Stimulated activated CD8-positive, alpha-beta memory T cell treated with anti-CD3 and anti-CD28 coated beads, Interleukin-12 subunit alpha, Interleukin-12 subunit beta, amount 100 ng/mL, for 1 hour (primary cell): ENCODE results near the gene MTX3.

Experiments used
- DNase-seq: peaks from one replicate; pipeline ENCODE4 v3.0.0-alpha.2; 2020; ENCODE audit warnings: low read depth

MTX3 gene

GRCh38 chr5:79990598-79991507 lies at the start of gene MTX3:
Gene MTX3, minus strand, starts transcription at chr5:79991262. Its CDS starts 24 bp downstream, at chr5:79991238.
- peak; percentile 86 for DNase-seq

- no peak for DNase-seq
Measured at GRCh38 chr5:80039650-80040049, 48.6 kb upstream of the MTX3 start.

DNA sequence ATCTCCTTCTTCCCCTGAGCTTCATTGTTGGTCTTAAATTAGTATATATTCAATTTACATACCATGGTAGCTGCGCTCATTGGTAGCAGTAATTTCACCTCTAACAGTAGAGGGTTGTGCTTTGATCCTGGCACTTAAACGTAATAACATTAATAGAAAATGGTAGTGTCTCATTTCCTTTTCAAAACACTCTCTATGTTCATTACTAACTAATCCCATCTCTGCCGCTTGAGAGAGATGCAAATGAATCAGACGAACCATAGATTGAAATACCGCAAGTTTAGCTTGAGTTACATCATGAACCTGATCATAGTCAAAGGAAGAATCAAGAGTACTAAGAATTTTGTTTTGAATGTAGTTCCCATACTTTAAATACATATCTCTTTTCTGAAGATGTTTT lies 46.3 kb upstream of the MTX3 start:
- DNase-seq, result no peak

DNA sequence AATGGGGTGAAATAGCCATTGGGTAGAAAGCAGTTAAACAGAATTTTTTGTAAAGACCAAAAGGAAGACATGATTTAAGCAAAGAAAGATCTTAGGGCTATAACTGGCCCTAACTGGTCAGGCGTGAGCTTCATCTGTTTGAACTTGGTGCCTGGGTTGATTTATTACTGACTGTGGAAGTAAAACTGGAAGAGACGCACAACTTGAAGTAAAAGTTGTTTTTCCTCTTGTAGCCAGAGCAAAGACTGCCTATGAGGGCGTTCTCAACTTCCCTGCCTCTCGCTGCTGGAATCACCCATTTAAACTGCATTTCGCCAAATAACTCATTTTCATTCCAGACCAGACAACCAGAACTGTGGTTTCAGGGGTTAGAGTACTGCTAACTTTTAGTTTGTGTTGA lies 45.6 kb upstream of the MTX3 start:
- DNase-seq, result no peak

DNA sequence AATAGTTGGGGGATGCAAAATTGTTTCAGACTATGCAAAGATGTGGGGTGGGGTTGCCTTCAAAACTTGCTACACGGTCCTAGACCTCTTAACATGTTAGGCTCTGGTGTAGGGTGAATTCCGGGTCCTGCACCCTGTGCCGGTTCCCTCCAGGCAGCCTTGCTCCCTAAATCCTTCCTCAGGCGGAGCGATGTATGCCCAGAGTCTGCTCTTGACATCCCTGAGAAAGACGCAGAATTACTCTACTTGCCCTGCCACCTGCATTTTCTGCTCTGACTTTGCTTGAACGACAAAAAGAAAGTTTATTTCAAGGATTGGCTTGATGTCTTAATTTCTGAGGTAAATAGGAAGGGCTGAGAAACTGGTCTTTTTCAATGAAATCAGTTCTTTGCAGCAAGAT lies 44.8 kb upstream of the MTX3 start:
- no peak for DNase-seq

DNA sequence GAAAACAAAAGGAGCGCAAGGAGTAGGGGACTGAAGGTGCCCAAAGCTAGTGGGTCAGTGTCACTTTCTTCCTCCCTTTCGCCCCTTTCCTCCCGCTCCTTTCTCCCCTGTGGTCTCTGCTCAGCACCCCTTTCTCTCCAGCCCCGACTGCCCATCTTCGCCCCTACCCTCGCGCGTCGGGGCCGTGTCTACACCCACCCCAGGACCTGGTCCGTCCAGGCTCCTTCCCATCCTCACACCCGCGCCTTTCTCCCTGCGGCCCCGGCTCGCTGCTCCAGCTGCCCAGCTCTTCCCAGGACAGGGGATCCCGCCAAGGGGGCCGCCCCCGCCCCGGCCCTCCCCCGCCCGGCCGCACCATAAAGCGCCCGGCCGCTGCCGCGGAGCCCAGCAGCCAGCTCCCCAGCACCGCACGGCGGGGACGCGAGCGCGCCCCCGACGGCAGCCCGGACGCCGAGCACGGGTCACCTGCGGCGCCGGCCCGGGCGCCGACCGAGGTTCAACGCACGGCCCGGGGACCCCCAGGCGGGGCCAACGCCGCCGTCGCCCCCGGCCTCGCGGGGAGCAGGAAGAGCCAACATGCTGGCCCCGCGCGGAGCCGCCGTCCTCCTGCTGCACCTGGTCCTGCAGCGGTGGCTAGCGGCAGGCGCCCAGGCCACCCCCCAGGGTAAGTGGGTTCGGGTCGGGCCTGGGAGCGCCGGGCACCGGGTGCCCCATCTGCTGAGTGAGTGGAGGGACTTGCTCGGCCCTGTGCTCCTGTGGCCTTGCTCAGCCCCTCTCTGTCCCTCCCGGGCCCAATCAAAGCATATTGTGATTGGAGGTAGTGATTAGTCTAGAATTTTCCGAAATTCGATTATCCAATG lies 44.1 kb upstream of the MTX3 start, which contains the start of gene THBS4:
Gene THBS4, plus strand, starts transcription at position 387 of the 860 bp plus-strand sequence. Its CDS starts 190 bp downstream, at position 577.
- no peak for DNase-seq

DNA sequence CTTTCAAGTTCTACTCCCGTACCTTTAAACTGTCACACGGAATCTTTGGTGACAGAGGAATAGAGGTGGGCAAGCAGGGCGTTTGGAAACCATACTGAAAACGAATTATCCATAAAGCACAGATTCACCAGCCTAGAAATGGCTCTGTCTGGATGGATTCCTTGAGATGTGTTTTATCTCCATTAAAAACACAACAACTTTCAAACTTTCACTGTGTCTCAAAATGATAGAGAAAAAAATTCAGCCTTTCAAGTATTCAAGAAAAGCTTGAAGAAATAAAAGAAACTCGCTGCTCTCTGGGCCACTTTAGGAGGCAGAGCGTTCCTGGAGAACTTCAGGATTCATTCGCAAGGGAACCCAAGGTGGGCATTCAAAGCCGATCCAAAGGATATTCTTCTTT lies 43.5 kb upstream of the MTX3 start:
- no peak for DNase-seq

- DNase-seq, result no peak
Measured at GRCh38 chr5:80033513-80033912, 42.5 kb upstream of the MTX3 start.

GRCh38 chr5:80031109-80031508 lies 40.0 kb upstream of the MTX3 start:
- DNase-seq, result no peak

DNA sequence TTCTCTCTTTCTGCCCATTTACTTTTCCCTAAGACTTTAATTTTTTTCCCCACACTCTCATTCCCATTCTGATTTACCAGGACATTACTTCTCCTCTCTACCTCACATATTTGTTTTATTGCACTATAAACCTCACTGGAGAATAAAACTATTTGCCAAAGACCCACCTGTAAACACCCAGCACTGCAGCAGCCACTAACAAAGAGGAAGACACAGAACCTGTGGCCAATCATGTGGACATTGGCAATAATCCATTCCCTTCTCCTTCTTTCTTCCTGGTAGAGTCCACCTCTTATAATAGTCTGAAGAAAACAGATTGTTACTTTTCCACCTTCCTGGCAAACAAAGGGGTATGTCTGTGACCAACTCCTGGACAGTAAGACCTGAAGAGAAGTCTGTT lies 35.8 kb upstream of the MTX3 start:
- no peak for DNase-seq

- DNase-seq, result no peak
Measured at GRCh38 chr5:80025069-80025468, 34.0 kb upstream of the MTX3 start.

GRCh38 chr5:80010754-80011392 lies 19.8 kb upstream of the MTX3 start:
- DNase-seq, result no peak

- no peak for DNase-seq
Measured at GRCh38 chr5:80008995-80009765, 18.1 kb upstream of the MTX3 start.

DNA sequence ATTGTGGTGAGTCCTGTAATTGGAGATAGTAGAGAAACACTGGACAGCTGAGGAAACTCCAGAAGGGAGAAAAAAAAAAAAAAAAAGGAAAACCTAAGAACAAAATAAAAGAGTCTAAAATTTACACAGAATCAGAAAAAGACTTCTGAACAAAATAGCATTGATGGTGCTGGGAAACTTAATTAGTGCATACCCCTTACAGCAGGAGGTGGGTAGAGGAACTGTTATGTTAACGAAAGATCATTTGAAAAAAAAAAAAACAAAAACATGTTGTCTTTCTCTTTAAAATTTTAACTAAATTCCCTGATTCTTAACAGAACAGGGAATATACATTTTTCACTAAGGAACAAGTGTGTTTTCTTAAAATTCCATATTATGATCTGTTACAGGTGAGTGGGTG lies 11.6 kb upstream of the MTX3 start:
- DNase-seq, result no peak

GRCh38 chr5:79999722-80000121 lies 8.7 kb upstream of the MTX3 start:
- DNase-seq, result no peak

- DNase-seq, result no peak
Measured at GRCh38 chr5:79992891-79993657, 2.0 kb upstream of the MTX3 start.

DNA sequence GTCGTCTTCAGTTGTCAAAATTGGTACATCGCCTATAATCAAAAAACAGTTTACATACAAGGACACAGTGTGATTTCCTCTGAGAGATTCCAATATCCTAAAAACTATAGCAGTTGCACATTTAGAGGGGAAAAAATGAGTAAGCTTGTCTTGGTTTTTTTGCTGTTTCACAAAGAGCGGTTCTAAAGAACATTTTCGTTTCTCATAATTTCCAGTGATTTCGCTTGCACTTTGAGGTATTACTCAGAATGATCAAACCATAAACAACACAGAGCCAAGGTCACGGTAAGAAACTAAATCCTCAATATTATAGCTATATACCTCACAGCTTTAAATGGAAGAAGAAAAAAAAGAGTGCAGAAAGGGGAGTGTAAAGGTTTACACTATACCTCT lies 861 bp downstream of the MTX3 start:
- no peak for DNase-seq

- no peak for DNase-seq
Measured at GRCh38 chr5:79986260-79986659, 4.8 kb downstream of the MTX3 start.

DNA sequence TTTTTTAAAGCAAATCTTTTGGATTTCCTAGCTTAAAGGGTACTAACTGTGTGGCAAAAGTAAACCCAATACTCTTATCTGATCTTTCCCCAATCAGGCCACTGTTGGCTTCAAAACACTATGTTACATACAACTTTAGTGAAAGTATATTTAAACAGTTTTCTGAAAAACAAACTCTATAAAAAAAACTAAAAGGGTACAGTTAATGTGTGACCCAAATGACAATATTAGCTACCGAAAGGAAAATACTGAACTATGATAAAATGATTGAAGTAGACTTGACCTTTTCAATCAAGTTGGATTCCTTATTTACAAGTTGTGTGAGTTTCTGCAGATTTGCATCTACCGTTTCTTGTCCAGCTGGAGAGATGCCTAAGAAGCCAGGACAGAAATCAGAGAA lies 5.8 kb downstream of the MTX3 start:
- no peak for DNase-seq

DNA sequence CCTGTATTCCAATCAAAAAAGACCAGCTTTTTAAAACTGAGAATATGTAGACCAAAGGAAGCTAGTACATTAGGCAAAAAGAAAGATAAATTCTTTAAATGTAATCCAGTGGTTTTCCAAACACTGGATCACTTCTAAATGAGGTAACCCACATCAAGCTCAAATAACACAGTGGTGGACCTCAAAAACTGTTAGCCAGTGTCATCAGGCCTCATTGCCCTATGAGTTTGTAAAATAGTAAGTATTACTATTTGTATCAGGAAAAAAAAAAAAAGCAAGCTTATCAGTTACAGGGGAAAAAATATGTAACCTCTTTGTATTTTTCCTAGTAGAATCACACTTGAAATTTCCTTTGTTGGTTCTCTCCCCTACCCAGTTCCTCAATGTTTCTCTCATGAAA lies 6.7 kb downstream of the MTX3 start:
- DNase-seq, result no peak

- no peak for DNase-seq
Measured at GRCh38 chr5:79983618-79984017, 7.4 kb downstream of the MTX3 start.
